ENCODE measurements around the gene GNAT3.

DNA sequence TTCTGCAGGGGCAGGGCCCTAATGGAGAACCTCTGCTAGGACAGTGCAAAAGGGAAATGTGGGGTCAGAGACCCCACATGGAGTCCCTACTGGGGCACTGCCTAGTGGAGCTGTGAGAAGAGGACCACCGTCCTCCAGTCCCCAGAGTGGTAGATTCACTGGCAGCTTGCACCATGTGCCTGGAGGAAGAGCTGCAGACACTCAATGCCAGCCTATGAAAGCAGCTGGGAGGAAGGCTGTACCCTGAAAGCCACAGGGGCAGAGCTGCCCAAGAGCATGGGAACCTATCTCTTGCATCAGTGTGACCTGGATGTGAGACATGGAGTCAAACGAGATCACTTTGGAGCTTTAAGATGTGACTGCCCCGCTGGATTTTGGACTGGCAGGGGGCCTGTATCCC is 20.3 kb upstream of the GNAT3 start:
- no peak for TF ChIP-seq GATA3 (IDR thresholded peaks at IDR 0.05; ENCODE audit: low read depth, low read length)
- TF ChIP-seq GATA2 (IDR thresholded peaks at IDR 0.05; ENCODE audit: low read depth, low read length), result no peak
